ENCODE measurements around the gene NGEF. TPM values are rescaled to one million over a fixed set of nuclear protein-coding genes. Genes with fewer than 3 reads are reported as not detected.

NGEF gene
- total and polyA plus RNA-seq, 7 donors = 0.13 to 0.51 (median 0.25) TPM; not detected in 1

DNA sequence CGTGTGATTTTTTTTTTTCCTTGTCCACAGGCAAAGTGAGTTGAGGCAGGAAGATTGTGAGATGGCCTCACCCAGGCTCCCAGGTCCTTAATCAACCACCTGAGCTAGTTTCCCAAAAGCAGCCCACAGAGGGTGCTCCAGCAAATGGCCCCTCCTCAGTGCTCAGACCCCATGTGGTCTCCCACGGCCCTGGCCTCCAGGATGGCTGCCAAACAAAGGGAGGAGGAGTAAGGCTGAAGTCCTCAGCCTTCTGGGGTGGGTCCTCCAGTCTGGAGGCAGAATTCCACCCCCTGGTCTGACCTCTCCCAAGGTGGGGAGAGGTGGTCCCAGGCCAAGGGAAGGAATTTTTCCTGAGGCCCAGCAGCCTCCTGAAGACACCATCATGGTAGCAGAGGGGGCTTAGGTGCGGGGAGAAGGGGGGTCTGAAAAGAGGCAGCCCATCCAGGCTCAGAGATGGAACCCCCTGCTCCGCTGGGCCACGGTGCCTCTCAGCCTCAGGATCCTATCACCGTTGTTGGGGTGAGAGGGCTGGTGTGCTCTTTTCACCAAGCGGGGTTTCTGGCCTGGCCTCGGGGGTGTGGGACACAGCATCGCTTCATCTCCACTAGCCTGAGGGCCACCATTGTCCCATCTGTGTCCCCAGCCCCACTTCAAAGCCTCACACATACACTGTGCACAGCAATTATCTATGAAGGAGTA lies 2.3 kb downstream of the NGEF start:
- TF ChIP-seq, protein P1, sequence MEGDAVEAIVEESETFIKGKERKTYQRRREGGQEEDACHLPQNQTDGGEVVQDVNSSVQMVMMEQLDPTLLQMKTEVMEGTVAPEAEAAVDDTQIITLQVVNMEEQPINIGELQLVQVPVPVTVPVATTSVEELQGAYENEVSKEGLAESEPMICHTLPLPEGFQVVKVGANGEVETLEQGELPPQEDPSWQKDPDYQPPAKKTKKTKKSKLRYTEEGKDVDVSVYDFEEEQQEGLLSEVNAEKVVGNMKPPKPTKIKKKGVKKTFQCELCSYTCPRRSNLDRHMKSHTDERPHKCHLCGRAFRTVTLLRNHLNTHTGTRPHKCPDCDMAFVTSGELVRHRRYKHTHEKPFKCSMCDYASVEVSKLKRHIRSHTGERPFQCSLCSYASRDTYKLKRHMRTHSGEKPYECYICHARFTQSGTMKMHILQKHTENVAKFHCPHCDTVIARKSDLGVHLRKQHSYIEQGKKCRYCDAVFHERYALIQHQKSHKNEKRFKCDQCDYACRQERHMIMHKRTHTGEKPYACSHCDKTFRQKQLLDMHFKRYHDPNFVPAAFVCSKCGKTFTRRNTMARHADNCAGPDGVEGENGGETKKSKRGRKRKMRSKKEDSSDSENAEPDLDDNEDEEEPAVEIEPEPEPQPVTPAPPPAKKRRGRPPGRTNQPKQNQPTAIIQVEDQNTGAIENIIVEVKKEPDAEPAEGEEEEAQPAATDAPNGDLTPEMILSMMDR (IDR thresholded peaks at IDR 0.05) = no peak
- no peak for DNase-seq
- Histone ChIP-seq H3K4me3 (no peak overlapping the region), H3K9me3 (no peaks in the 10 kb centered on the region), H3K27me3 (ENCODE audit: insufficient read depth in 3 of 3, low read length in 2 of 3) (no peaks in the 10 kb centered on the region), H3K4me1 (no peaks in the 10 kb centered on the region), H3K36me3 (ENCODE audit: insufficient read depth in 1 of 2, low read depth in 1 of 2) (no peaks in the 10 kb centered on the region), H3K27ac (no peak overlapping the region)
- intact Hi-C loops (cut with DNase I) = no loop called here
- 82 to 87% (median 84%) methylated on average over 9 of the region's 9 CpGs for WGBS, 3 donors
- no peak for ATAC-seq

DNA sequence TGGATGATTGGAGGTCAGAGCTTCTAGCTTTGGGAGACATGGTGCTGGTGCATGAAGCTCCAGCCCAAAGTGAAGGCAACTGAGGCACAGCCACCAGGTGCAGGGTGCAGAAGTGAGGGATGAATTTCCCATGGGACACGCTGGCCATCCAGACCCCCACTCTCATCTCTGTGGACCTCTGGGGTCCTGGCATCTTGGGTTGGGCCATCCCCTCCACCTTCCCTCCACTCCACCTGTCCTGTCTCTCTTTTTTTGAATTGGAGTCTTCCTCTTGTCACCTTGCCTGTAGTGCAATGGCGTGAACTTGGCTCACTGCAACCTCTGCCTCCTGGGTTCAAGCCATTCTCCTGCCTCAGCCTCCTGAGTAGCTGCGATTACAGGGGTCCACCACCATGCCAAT lies 3.4 kb downstream of the NGEF start:
- Histone ChIP-seq H3K4me3 (no peak overlapping the region), H3K9me3 (no peaks in the 10 kb centered on the region), H3K4me1 (no peaks in the 10 kb centered on the region), H3K27ac (no peak overlapping the region), H3K36me3 (ENCODE audit: insufficient read depth in 1 of 2, low read depth in 1 of 2) (no peaks in the 10 kb centered on the region), H3K27me3 (ENCODE audit: insufficient read depth in 3 of 3, low read length in 2 of 3) (no peaks in the 10 kb centered on the region)
- no peak for ATAC-seq
- no peak for DNase-seq
- TF ChIP-seq, protein P1 (IDR thresholded peaks at IDR 0.05) = no peak
- 91 to 95% (median 92%) methylated on average over 3 of the region's 3 CpGs for WGBS, 3 donors
- intact Hi-C loops (cut with DNase I) = no loop called here

DNA sequence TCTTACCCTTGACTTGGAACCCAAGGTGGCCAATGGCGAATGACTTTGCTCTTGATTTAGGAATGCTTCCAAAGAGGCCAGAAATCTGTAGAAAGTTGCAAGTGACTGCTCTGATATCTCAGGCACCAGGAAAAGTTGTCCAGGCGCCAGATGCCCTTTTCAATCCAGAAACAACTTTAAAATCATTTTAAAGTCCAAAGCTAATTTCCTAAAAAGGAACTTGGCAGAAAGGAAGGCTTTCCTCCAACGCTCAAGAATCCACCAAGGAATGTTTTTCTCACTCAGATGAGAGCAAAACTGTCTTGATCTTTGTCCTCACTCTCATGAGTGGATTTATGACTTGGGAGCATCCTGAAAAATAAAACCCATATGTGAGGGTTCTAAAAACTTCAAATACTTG lies 5.3 kb downstream of the NGEF start:
- no peaks in the 10 kb centered on the region for H3K9me3 ChIP-seq
- H3K27me3 ChIP-seq (ENCODE audit: insufficient read depth in 3 of 3, low read length in 2 of 3) = peaks cover 0 to 3% (median 0%) of the 10 kb centered on the region in 3 donors
- no peaks in the 10 kb centered on the region for H3K4me1 ChIP-seq
- no peaks in the 10 kb centered on the region for H3K36me3 ChIP-seq (ENCODE audit: insufficient read depth in 1 of 2, low read depth in 1 of 2)
- no peak overlapping the region for H3K4me3 ChIP-seq
- WGBS, 3 donors = 59 to 69% (median 60%) methylated on average over 3 of the region's 3 CpGs
- no peak overlapping the region for H3K27ac ChIP-seq
- TF ChIP-seq, protein P1 (IDR thresholded peaks at IDR 0.05) = no peak
- ATAC-seq = no peak
- intact Hi-C loops (cut with DNase I) = no loop called here
- DNase-seq = no peak

DNA sequence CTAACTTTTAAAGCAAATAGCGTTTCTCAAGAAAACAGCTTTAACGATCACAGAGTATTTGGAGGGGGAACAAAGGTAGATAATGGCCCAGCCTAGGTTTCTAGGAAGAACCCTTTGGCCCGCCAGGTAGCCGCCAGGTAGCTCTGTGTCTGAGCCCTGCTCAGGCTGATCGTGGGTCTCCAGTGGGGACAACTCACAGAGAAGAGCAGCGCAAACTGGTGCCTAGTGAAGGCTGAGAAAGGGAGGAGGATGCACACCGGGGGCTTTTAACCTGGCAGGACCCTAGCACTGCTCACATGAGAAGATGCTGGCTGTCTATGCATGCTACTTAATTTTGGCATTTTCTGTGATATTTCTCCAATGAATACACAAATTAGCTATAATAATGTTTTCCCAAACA lies 5.8 kb downstream of the NGEF start:
- intact Hi-C loops (cut with DNase I) = no loop called here
- DNase-seq (no peak), ATAC-seq (no peak)
- Histone ChIP-seq H3K4me3 (no peak overlapping the region), H3K27ac (no peak overlapping the region), H3K4me1 (no peaks in the 10 kb centered on the region), H3K36me3 (ENCODE audit: insufficient read depth in 1 of 2, low read depth in 1 of 2) (no peaks in the 10 kb centered on the region), H3K9me3 (no peaks in the 10 kb centered on the region), H3K27me3 (ENCODE audit: insufficient read depth in 3 of 3, low read length in 2 of 3) (peaks cover 0 to 3% (median 0%) of the 10 kb centered on the region in 3 donors)
- 79 to 89% (median 88%) methylated on average over 7 of the region's 7 CpGs for WGBS, 3 donors
- TF ChIP-seq, protein P1 (IDR thresholded peaks at IDR 0.05) = no peak

DNA sequence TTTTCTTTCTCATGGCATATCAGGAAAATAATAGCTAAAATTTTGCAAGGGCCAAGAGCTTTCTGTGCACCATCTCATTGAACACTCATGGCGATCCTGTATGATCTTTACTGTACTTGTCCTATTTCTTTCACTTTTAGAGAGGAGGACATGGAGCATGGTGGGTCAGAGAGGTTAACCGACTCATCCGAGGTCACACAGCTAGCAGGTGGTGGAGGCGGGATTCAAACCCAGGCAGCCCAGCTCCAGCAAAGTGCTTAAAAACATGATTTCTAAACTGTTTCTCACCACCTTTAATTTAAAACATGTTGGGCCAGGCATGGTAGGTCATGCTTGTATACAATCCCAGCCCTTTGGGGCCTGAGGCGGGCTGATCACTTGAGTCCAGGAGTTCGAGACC lies 6.4 kb downstream of the NGEF start:
- H3K36me3 ChIP-seq (ENCODE audit: insufficient read depth in 1 of 2, low read depth in 1 of 2) = no peaks in the 10 kb centered on the region
- WGBS, 3 donors = 96% methylated on average over 6 of the region's 6 CpGs
- intact Hi-C loops (cut with DNase I) = no loop called here
- no peak overlapping the region for H3K27ac ChIP-seq
- ATAC-seq (no peak), DNase-seq (no peak)
- peaks cover 0 to 3% (median 0%) of the 10 kb centered on the region in 3 donors for H3K27me3 ChIP-seq (ENCODE audit: insufficient read depth in 3 of 3, low read length in 2 of 3)
- H3K9me3 ChIP-seq = no peaks in the 10 kb centered on the region
- TF ChIP-seq, protein P1 (IDR thresholded peaks at IDR 0.05) = no peak
- no peaks in the 10 kb centered on the region for H3K4me1 ChIP-seq
- H3K4me3 ChIP-seq = no peak overlapping the region

Data from psoas muscle (tissue), 8 donors.